Measurements from ENCODE around the gene MYMX.

The MYMX gene

DNA sequence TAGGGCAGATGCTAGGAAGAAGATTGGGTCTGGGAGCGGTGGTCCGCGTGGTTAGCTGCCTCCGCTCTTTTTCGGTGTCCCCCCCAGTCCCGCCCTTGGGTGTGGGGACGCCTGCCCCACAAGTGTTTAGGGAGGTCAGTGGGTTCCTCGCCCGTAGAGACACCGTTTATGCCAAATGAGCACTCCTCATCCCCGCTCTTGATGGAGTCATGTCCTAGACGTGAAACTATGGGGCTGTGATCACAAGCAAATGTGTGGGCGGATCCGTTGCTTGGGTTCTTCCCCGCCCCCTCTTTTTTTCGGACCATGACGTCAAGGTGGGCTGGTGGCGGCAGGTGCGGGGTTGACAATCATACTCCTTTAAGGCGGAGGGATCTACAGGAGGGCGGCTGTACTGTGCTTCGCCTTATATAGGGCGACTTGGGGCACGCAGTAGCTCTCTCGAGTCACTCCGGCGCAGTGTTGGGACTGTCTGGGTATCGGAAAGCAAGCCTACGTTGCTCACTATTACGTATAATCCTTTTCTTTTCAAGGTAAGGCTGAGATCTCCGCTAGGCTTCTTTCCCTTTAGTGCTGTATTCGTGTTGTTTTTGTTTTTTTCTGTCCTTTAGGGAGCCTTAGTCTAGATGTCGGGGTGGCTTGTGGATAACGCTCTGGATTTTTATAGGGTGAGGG, 30.1 kb downstream of the MYMX start, which contains the start of gene HSP90AB1:
TSS of gene HSP90AB1 (plus strand) at position 439 of the 675 bp plus-strand sequence. CDS start 1,529 bp downstream, outside the sequence.
- DNase-seq: peak; percentile 91 to 99 (median 93)
- intact Hi-C loops (cut with DNase I): loop anchor here (1.0 kb wide), 1 partner anchor 11 kb away; the partner anchor contains the start of gene SLC35B2

DNA sequence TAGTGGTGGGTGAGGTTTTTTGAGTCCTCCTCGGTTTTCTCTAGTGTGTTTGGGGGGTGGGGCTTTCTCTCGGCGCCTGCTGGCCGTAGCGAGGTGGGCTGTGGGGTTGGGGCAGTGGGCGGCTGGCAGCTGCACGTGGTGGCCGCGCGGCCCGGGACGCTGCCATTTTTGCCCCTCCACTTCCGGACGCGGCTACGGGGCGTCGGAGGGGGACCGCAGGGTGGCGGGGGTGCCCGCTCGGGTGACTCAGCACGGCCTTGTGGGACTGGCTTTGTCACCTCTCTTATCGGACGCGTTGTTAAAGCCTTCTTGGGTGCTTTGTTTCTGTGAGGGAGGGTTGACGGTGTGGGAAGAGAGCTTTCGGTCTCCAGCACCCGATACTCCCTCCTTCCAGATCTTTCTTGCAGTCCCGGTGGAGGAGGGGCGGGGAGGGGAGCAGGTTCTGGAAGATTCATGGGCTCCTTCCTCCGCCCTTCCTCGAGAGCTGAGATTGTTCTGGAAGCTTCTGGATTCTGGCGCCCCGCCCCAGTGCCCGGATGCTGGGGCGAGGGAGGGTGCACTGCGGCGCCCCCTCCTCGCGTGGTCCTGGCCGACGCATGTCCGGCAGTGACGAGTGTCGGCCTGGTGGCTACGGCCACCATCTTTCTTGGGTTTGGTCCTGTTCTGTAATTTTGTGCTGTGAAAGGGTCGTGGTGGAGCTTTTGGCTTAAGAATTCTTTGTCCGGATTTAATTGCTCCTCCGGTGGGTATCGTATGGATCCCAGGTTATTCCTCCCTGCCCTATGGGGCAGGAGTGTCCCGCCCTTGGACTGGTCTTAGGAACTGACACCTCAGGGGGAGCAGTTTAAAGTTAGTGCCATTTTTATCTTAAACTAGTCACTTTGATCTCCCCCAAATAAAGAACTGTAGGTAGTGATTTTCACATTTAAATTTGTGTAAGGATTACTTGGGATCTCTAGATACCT, 30.9 kb downstream of the MYMX start:
- peak; percentile 44 to 95 (median 66) for DNase-seq

GRCh38 chr6:44248579-44248978, 31.9 kb downstream of the MYMX start:
- intact Hi-C loops (cut with DNase I): no loop called here
- no peak for DNase-seq

More for the DNA sequence above, 30.9 kb downstream of the MYMX start:
- intact Hi-C loops (cut with DNase I): loop anchor here (1.0 kb wide), 1 partner anchor 10 kb away; the partner anchor contains the start of gene SLC35B2

DNA sequence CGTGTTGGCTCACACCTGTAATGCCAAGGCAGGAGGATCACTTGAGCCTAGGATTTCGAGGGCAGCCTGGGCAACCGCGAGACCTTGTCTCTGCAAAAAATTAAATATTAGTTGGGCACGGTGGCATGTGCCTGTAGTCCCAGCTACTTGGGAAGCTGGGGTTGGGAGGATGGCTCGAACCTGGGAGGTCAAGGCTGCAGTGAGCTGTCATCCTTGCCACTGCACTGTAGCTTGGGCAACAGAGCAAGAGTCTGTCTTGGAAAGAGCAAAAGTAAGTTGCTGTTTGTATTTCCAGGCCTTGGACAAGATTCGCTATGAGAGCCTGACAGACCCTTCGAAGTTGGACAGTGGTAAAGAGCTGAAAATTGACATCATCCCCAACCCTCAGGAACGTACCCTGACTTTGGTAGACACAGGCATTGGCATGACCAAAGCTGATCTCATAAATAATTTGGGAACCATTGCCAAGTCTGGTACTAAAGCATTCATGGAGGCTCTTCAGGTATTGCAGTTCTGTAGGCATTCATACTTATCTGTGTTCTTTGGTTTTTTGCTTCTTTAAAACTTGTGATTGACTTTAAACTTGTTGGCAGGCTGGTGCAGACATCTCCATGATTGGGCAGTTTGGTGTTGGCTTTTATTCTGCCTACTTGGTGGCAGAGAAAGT, 32.5 kb downstream of the MYMX start:
- intact Hi-C loops (cut with DNase I): no loop called here
- DNase-seq: peak in 2 of 10 donors; percentile 34 to 62

DNA sequence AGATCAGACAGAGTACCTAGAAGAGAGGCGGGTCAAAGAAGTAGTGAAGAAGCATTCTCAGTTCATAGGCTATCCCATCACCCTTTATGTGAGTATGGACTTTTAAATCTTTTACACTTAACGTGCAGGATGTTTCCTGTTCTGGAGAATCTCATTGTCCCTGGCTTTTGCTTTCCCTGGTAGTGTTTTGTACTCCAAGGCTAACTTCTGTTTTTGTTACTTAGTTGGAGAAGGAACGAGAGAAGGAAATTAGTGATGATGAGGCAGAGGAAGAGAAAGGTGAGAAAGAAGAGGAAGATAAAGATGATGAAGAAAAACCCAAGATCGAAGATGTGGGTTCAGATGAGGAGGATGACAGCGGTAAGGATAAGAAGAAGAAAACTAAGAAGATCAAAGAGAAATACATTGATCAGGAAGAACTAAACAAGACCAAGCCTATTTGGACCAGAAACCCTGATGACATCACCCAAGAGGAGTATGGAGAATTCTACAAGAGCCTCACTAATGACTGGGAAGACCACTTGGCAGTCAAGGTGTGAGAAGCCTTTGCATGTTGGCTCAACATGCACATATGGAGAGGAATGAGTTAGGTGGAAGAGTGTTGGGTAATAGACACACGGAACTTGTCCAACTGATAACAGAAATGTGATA, 33.5 kb downstream of the MYMX start:
- intact Hi-C loops (cut with DNase I): no loop called here
- no peak for DNase-seq

DNA sequence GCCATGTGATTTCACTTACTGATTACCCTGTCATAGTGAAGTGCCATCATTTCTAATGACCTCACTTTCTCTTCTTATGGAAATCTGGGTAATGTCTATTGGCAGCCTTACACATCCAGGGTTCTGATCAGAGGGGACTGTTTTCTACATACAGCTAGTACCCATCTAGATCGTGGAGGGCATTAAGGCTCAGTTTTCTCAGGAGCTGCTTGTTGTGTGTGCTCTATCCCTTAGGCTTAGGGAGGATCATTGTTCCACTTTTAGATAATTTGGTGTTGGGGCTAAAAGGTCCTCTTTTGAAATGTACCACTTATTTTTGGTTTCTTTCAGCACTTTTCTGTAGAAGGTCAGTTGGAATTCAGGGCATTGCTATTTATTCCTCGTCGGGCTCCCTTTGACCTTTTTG, 34.0 kb downstream of the MYMX start:
- intact Hi-C loops (cut with DNase I): no loop called here
- DNase-seq: no peak

- peak in 2 of 10 donors; percentile 22 to 34 for DNase-seq
- intact Hi-C loops (cut with DNase I): no loop called here
These were observed 35.1 kb downstream of the MYMX start for GRCh38 chr6:44251576-44252524.

DNA sequence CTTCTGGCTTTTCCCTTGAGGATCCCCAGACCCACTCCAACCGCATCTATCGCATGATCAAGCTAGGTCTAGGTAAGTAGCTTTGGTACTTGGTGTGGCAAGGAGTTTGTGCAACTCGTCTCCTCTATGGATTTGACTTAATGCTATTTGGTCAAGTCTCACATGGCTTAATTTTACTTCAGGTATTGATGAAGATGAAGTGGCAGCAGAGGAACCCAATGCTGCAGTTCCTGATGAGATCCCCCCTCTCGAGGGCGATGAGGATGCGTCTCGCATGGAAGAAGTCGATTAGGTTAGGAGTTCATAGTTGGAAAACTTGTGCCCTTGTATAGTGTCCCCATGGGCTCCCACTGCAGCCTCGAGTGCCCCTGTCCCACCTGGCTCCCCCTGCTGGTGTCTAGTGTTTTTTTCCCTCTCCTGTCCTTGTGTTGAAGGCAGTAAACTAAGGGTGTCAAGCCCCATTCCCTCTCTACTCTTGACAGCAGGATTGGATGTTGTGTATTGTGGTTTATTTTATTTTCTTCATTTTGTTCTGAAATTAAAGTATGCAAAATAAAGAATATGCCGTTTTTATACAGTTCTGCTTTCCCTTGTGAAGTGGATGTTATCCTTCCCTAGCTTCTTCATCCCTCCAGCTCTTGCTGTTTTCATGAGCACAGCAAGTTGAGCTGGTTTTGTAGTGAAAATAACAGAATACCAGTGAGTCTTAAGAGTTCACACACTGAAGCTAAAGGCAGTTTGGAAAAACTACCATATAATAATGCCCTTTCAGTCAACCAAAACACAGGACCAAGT, 36.8 kb downstream of the MYMX start:
- intact Hi-C loops (cut with DNase I): no loop called here
- peak in 2 of 10 donors; percentile 63 to 82 for DNase-seq

- DNase-seq: peak in 2 of 10 donors; percentile 67 to 79
- intact Hi-C loops (cut with DNase I): no loop called here
These were observed 37.7 kb downstream of the MYMX start for GRCh38 chr6:44254191-44255104.

GRCh38 chr6:44255105-44255808, 38.5 kb downstream of the MYMX start:
- intact Hi-C loops (cut with DNase I): no loop called here
- peak in 2 of 10 donors; percentile 80 to 81 for DNase-seq

GRCh38 chr6:44255871-44256774, 39.4 kb downstream of the MYMX start:
- intact Hi-C loops (cut with DNase I): no loop called here
- DNase-seq: peak in 2 of 10 donors; percentile 46 to 83

- DNase-seq: no peak
- intact Hi-C loops (cut with DNase I): loop anchor here (1.0 kb wide), 1 partner anchor 9 kb away; the partner anchor contains the start of gene HSP90AB1
These were observed 40.0 kb downstream of the MYMX start for GRCh38 chr6:44256775-44257024.

- intact Hi-C loops (cut with DNase I): loop anchor here (1.0 kb wide), 1 partner anchor 10 kb away; the partner anchor contains the start of gene HSP90AB1
These were observed 40.5 kb downstream of the MYMX start, which contains the start of gene SLC35B2 for GRCh38 chr6:44257025-44257752. TSS of gene SLC35B2 (minus strand) at chr6:44257528. CDS start at chr6:44257410, 118 bp downstream.

GRCh38 chr6:44257753-44258324, 41.1 kb downstream of the MYMX start:
- DNase-seq: no peak
- intact Hi-C loops (cut with DNase I): loop anchor here (1.0 kb wide), 1 partner anchor 11 kb away; the partner anchor contains the start of gene HSP90AB1

More at GRCh38 chr6:44257025-44257752, 40.5 kb downstream of the MYMX start, which contains the start of gene SLC35B2:
- DNase-seq: peak; percentile 79 to 98 (median 86)
